HL-60 (cell line): ENCODE results near the gene LHX1.

Source experiments
- CTCF ChIP-seq: IDR thresholded peaks from one replicate; pipeline ENCODE4 v1.5.1; 2011; ENCODE audit warnings: low read length, control low read depth, inconsistent platforms; ENCODE audit not compliant: insufficient read depth
- GABPA ChIP-seq: IDR thresholded peaks from 2 replicates; pipeline ENCODE4 v1.6.1; 2012; ENCODE audit warnings: low read depth
- POLR2AphosphoS5 ChIP-seq: IDR thresholded peaks from 2 replicates; pipeline ENCODE4 v1.6.1; 2012; ENCODE audit warnings: low read depth
- REST ChIP-seq: IDR thresholded peaks from 2 replicates; pipeline ENCODE4 v1.6.1; 2012; ENCODE audit warnings: low read depth; ENCODE audit not compliant: insufficient replicate concordance

- TF ChIP-seq CTCF, result no peak
- TF ChIP-seq POLR2AphosphoS5, result no peak
- TF ChIP-seq GABPA, result no peak
- TF ChIP-seq REST, result no peak
These were observed 7.9 kb downstream of the LHX1 start for GRCh38 chr17:36945140-36945539.
